CD4-positive, alpha-beta T cell treated with Interferon gamma for 1 hour (primary cell): ENCODE data around the gene MVB12B.

Source experiments
- DNase-seq: peaks from one replicate; pipeline ENCODE4 v3.0.0-alpha.2; 2020

MVB12B gene

GRCh38 chr9:126389992-126390391, 63.4 kb downstream of the MVB12B start:
- DNase-seq, result no peak

GRCh38 chr9:126390923-126391322, 64.3 kb downstream of the MVB12B start:
- DNase-seq, result no peak

GRCh38 chr9:126391713-126392661, 65.4 kb downstream of the MVB12B start:
- DNase-seq, result no peak

- no peak for DNase-seq
Measured at GRCh38 chr9:126392662-126393371, 66.2 kb downstream of the MVB12B start.

- no peak for DNase-seq
Measured at GRCh38 chr9:126393876-126394275, 67.2 kb downstream of the MVB12B start.

GRCh38 chr9:126394802-126395201, 68.2 kb downstream of the MVB12B start:
- no peak for DNase-seq

GRCh38 chr9:126395439-126396212, 69.0 kb downstream of the MVB12B start:
- no peak for DNase-seq

GRCh38 chr9:126397056-126397455, 70.4 kb downstream of the MVB12B start:
- DNase-seq, result peak; percentile 67

- peak; percentile 65 for DNase-seq
Measured at GRCh38 chr9:126398403-126399058, 71.9 kb downstream of the MVB12B start.

GRCh38 chr9:126399251-126399650, 72.6 kb downstream of the MVB12B start:
- no peak for DNase-seq

- no peak for DNase-seq
Measured at GRCh38 chr9:126399789-126400188, 73.2 kb downstream of the MVB12B start.

GRCh38 chr9:126400571-126400970, 73.9 kb downstream of the MVB12B start:
- DNase-seq, result no peak

GRCh38 chr9:126401107-126401506, 74.5 kb downstream of the MVB12B start:
- DNase-seq, result no peak

- DNase-seq, result no peak
Measured at GRCh38 chr9:126401581-126401980, 75.0 kb downstream of the MVB12B start.

GRCh38 chr9:126403397-126403796, 76.8 kb downstream of the MVB12B start:
- no peak for DNase-seq

GRCh38 chr9:126404459-126404858, 77.8 kb downstream of the MVB12B start:
- no peak for DNase-seq

GRCh38 chr9:126406075-126406667, 79.5 kb downstream of the MVB12B start:
- no peak for DNase-seq

GRCh38 chr9:126407114-126407870, 80.7 kb downstream of the MVB12B start:
- DNase-seq, result no peak

GRCh38 chr9:126408004-126408403, 81.4 kb downstream of the MVB12B start:
- DNase-seq, result no peak

GRCh38 chr9:126410229-126410628, 83.6 kb downstream of the MVB12B start:
- DNase-seq, result no peak

- DNase-seq, result no peak
Measured at GRCh38 chr9:126411225-126411947, 84.8 kb downstream of the MVB12B start.
